Lower leg skin (tissue), 3 donors: ENCODE measurements around the gene NELFCD.

ENCODE experiments used
- POLR2A ChIP-seq, 2 donors: fragments of 450-650 bp; IDR thresholded peaks; one replicate each; pipeline ENCODE4 v1.6.1; 2016 to 2017; ENCODE audit warnings: antibody characterized with exemption in 2 of 2, mild to moderate bottlenecking in 1 of 2, moderate library complexity in 1 of 2
- TF ChIP-seq, protein P1 (sequence below), 3 donors: fragments of 450-650 bp; IDR thresholded peaks; one replicate each; pipeline ENCODE4 v1.5.1; 2016; ENCODE audit warnings: antibody characterized with exemption in 3 of 3, mild to moderate bottlenecking in 3 of 3, moderate library complexity in 2 of 3

GRCh38 chr20:58971429-58971828 is 9.6 kb upstream of the NELFCD start:
- TF ChIP-seq, protein P1, sequence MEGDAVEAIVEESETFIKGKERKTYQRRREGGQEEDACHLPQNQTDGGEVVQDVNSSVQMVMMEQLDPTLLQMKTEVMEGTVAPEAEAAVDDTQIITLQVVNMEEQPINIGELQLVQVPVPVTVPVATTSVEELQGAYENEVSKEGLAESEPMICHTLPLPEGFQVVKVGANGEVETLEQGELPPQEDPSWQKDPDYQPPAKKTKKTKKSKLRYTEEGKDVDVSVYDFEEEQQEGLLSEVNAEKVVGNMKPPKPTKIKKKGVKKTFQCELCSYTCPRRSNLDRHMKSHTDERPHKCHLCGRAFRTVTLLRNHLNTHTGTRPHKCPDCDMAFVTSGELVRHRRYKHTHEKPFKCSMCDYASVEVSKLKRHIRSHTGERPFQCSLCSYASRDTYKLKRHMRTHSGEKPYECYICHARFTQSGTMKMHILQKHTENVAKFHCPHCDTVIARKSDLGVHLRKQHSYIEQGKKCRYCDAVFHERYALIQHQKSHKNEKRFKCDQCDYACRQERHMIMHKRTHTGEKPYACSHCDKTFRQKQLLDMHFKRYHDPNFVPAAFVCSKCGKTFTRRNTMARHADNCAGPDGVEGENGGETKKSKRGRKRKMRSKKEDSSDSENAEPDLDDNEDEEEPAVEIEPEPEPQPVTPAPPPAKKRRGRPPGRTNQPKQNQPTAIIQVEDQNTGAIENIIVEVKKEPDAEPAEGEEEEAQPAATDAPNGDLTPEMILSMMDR (IDR thresholded peaks at IDR 0.05), result no peak
- no peak for TF ChIP-seq POLR2A (IDR thresholded peaks at IDR 0.05)
